ENCODE results near the gene GABBR1. TPM values are rescaled to one million over a fixed set of nuclear protein-coding genes. Genes with fewer than 3 reads are reported as not detected.

The GABBR1 gene
- total and polyA plus RNA-seq, 3 donors from 2014 or later, result 16.8 to 29.9 (median 26.2) TPM

- Histone ChIP-seq H3K36me3 (ENCODE audit: low read depth, missing control alignments) (no peaks in the 10 kb centered on the region), H3K9me3 (no peaks in the 10 kb centered on the region), H3K4me3 (no peak overlapping the region), H3K27me3 (no peaks in the 10 kb centered on the region), H3K4me1 (peaks cover 6% of the 10 kb centered on the region), H3K27ac (no peak overlapping the region)
- intact Hi-C loops (cut with DNase I; ENCODE audit: low total_unique reads), result no loop called here
- no peak for TF ChIP-seq POLR2A (IDR thresholded peaks at IDR 0.05)
- 69 to 75% methylated on average over 7 of the region's 7 CpGs for WGBS, 2 donors
- DNase-seq, result no peak
These were observed 7.5 kb downstream of the GABBR1 start for GRCh38 chr6:29625337-29625930.

GRCh38 chr6:29624520-29624961 is 8.4 kb downstream of the GABBR1 start:
- H3K9me3 ChIP-seq, result no peaks in the 10 kb centered on the region
- no peak overlapping the region for H3K4me3 ChIP-seq
- H3K27me3 ChIP-seq, result no peaks in the 10 kb centered on the region
- no peak for DNase-seq
- intact Hi-C loops (cut with DNase I; ENCODE audit: low total_unique reads), result no loop called here
- H3K36me3 ChIP-seq (ENCODE audit: low read depth, missing control alignments), result no peaks in the 10 kb centered on the region
- 77 to 83% methylated on average over 3 of the region's 3 CpGs for WGBS, 2 donors
- no peak for TF ChIP-seq POLR2A (IDR thresholded peaks at IDR 0.05)
- TF ChIP-seq CTCF (IDR thresholded peaks at IDR 0.05), result no peak
- H3K4me1 ChIP-seq, result peaks cover 6% of the 10 kb centered on the region
- no peak overlapping the region for H3K27ac ChIP-seq

- intact Hi-C loops (cut with DNase I; ENCODE audit: low total_unique reads), result no loop called here
- Histone ChIP-seq H3K36me3 (ENCODE audit: low read depth, missing control alignments) (no peaks in the 10 kb centered on the region), H3K27ac (no peak overlapping the region), H3K9me3 (no peaks in the 10 kb centered on the region), H3K27me3 (no peaks in the 10 kb centered on the region), H3K4me1 (no peaks in the 10 kb centered on the region), H3K4me3 (no peak overlapping the region)
- no peak for DNase-seq
- 79 to 80% methylated on average over 4 of the region's 4 CpGs for WGBS, 2 donors
- TF ChIP-seq CTCF (IDR thresholded peaks at IDR 0.05) (no peak), POLR2A (IDR thresholded peaks at IDR 0.05) (no peak)
These were observed 12.4 kb downstream of the GABBR1 start for GRCh38 chr6:29620630-29621029.

GRCh38 chr6:29619578-29620160 is 13.3 kb downstream of the GABBR1 start:
- H3K27ac ChIP-seq, result no peak overlapping the region
- TF ChIP-seq CTCF (IDR thresholded peaks at IDR 0.05), result no peak
- TF ChIP-seq POLR2A (IDR thresholded peaks at IDR 0.05), result no peak
- H3K9me3 ChIP-seq, result no peaks in the 10 kb centered on the region
- no peaks in the 10 kb centered on the region for H3K27me3 ChIP-seq
- no peak for DNase-seq
- H3K36me3 ChIP-seq (ENCODE audit: low read depth, missing control alignments), result no peaks in the 10 kb centered on the region
- no peaks in the 10 kb centered on the region for H3K4me1 ChIP-seq
- intact Hi-C loops (cut with DNase I; ENCODE audit: low total_unique reads), result no loop called here
- 92 to 94% methylated on average over 1 of the region's 1 CpG for WGBS, 2 donors
- no peak overlapping the region for H3K4me3 ChIP-seq

- no peaks in the 10 kb centered on the region for H3K27me3 ChIP-seq
- H3K36me3 ChIP-seq (ENCODE audit: low read depth, missing control alignments), result no peaks in the 10 kb centered on the region
- no peak for DNase-seq
- H3K4me1 ChIP-seq, result no peaks in the 10 kb centered on the region
- no peak for TF ChIP-seq POLR2A (IDR thresholded peaks at IDR 0.05)
- no peak for TF ChIP-seq CTCF (IDR thresholded peaks at IDR 0.05)
- no peak overlapping the region for H3K4me3 ChIP-seq
- H3K9me3 ChIP-seq, result no peaks in the 10 kb centered on the region
- intact Hi-C loops (cut with DNase I; ENCODE audit: low total_unique reads), result no loop called here
- 93 to 94% methylated on average over 8 of the region's 8 CpGs for WGBS, 2 donors
- H3K27ac ChIP-seq, result no peak overlapping the region
These were observed 15.0 kb downstream of the GABBR1 start for GRCh38 chr6:29617782-29618554.
